Stimulated activated CD4-positive, alpha-beta T cell treated with anti-CD3 and anti-CD28 coated beads, TNF-alpha, amount 100 ng/mL, for 48 hours (primary cell): ENCODE measurements around the gene MYEOV.

Experiments
- DNase-seq, 3 donors: peaks; one replicate each; pipeline ENCODE4 v3.0.0-alpha.2; 2020; ENCODE audit warnings: low read depth in 3 of 3

The MYEOV gene

GRCh38 chr11:69316956-69317355, 23.0 kb downstream of the MYEOV start:
- no peak for DNase-seq

- no peak for DNase-seq
These were observed 23.6 kb downstream of the MYEOV start for GRCh38 chr11:69317401-69318092.

GRCh38 chr11:69318093-69318420, 24.1 kb downstream of the MYEOV start:
- DNase-seq, result no peak

GRCh38 chr11:69319255-69320106, 25.5 kb downstream of the MYEOV start:
- no peak for DNase-seq

- DNase-seq, result no peak
These were observed 26.4 kb downstream of the MYEOV start for GRCh38 chr11:69320326-69320725.

- DNase-seq, result no peak
These were observed 27.1 kb downstream of the MYEOV start for GRCh38 chr11:69320756-69321741.

GRCh38 chr11:69321877-69322361, 28.0 kb downstream of the MYEOV start:
- no peak for DNase-seq

GRCh38 chr11:69325446-69325845, 31.5 kb downstream of the MYEOV start:
- no peak for DNase-seq

GRCh38 chr11:69326622-69327219, 32.8 kb downstream of the MYEOV start:
- no peak for DNase-seq

GRCh38 chr11:69327741-69328191, 33.8 kb downstream of the MYEOV start:
- no peak for DNase-seq

GRCh38 chr11:69328231-69328630, 34.3 kb downstream of the MYEOV start:
- no peak for DNase-seq

- no peak for DNase-seq
These were observed 35.6 kb downstream of the MYEOV start for GRCh38 chr11:69329581-69329980.

- DNase-seq, result no peak
These were observed 36.4 kb downstream of the MYEOV start for GRCh38 chr11:69330330-69330729.

GRCh38 chr11:69333149-69333710, 39.3 kb downstream of the MYEOV start:
- DNase-seq, result no peak

- no peak for DNase-seq
These were observed 39.9 kb downstream of the MYEOV start for GRCh38 chr11:69333879-69334278.

- no peak for DNase-seq
These were observed 41.2 kb downstream of the MYEOV start for GRCh38 chr11:69335007-69335780.

- no peak for DNase-seq
These were observed 41.9 kb downstream of the MYEOV start for GRCh38 chr11:69335781-69336405.

GRCh38 chr11:69337211-69337721, 43.3 kb downstream of the MYEOV start:
- DNase-seq, result peak in 2 of 3 donors; percentile 15 to 34

- no peak for DNase-seq
These were observed 45.2 kb downstream of the MYEOV start for GRCh38 chr11:69339041-69339733.
